Hematopoietic multipotent progenitor cell treated with erythropoietin and hydrocortisone succinate and interleukin-3 and kit ligand, for 4 days (in vitro differentiated cells): Measurements from ENCODE around the gene HSPA1A.
"Not testable (repeated sequence)": the region's sequence is repeated elsewhere in the genome, so short reads cannot be mapped to it uniquely, and the experiment has no call there.

Experiments
- DNase-seq: peaks from one replicate; pipeline ENCODE4 v3.0.0-alpha.2; 2015

Gene HSPA1A

GRCh38 chr6:31781244-31782125 is 33.9 kb upstream of the HSPA1A start:
- DNase-seq, result no peak

DNA sequence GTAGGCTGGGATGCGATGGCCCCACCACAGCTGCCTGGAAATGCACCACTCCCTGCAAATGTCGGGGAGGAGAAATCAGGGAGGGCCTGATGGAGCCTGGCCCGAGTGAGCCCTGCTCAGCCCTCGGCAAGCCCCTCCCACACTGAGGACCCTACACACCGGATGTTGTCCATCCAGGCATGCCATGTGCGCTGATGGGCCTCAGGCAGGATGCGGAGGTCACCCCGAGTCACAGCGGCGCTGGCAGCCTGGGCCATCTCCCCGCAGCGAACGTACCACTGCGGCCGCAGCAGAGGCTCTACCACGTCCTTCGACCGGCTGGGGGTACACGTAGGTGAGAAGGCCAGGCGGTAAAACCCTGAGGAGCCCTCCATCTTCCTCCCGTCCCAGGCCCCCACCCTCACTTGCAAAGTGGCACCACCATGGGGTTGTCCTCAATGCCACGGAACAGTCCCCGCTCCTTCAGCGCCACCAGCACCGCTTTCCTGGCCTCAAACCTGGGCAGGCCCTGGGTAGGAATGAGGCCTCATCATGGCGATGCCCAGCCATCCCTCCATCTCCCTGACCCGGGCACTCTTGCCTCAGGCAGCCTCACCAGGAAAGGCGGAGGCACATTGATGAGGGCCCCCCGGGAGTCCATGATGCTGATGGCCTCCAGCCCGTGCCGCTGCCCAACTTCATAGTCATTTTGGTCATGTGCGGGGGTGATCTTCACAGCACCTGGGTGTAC is 33.1 kb upstream of the HSPA1A start:
- DNase-seq, result no peak

DNA sequence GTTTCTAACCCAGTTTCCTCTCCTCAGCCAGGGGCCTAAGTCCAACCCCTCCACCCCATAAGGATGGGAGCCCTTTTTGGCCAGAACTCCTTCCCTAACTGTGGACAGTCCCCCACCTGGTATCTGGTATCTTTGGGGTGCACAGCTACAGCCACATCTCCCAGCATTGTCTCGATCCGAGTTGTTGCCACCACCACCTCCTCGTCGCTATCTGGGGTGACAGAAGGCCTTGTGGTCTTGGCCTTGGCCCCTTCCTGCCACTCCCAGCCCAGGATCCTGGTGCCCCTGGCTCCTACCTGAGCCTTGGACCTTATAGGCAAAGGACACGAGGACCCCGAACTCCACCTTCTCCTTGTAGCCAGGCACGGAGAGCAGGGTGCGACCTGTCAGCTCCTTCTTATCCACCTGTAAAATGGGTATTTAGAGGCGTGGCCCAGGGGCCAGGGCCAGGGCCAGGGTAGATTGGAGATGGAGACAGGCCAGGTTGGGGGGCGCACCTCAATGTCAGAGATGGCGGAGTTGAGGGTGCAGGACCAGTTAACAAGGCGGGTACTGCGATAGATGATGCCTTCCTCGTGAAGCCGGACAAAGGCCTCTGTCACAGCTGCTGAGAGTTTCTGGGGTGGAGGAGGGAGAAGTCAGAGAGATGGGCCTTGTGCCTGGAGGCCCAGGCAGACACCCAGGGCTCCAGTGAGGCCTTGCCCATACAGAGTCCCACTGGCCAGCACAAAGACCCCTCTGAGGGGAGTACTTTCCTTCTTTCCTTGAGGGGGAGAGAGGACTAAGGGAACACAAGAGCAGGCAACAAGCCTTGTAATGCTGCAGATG is 31.0 kb upstream of the HSPA1A start:
- DNase-seq, result peak; percentile 48

- DNase-seq, result no peak
These were observed 29.9 kb upstream of the HSPA1A start for GRCh38 chr6:31785475-31785874.

- peak; percentile 84 for DNase-seq
These were observed 23.8 kb upstream of the HSPA1A start for GRCh38 chr6:31791324-31792089.

DNA sequence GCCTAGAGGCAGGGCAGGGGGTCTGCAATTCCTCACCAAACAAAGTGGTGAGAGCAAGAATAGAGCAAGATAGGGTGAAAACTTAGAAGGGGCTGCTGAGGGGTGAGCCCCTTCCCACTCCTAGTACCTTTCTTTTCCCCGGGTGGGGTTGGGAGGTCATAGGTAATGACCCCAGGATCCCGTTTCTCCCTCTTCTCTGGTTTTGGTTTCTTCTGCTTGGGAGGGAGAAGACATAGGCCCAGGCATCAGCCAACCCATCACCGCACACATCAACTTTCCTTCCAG is 23.3 kb upstream of the HSPA1A start:
- no peak for DNase-seq

GRCh38 chr6:31792761-31793171 is 22.6 kb upstream of the HSPA1A start:
- DNase-seq, result peak; percentile 41

- not testable (repeated sequence) for DNase-seq
These were observed 21.5 kb upstream of the HSPA1A start for GRCh38 chr6:31793927-31794245.

- peak; percentile 64 for DNase-seq
These were observed 21.0 kb upstream of the HSPA1A start for GRCh38 chr6:31794294-31794865.

DNA sequence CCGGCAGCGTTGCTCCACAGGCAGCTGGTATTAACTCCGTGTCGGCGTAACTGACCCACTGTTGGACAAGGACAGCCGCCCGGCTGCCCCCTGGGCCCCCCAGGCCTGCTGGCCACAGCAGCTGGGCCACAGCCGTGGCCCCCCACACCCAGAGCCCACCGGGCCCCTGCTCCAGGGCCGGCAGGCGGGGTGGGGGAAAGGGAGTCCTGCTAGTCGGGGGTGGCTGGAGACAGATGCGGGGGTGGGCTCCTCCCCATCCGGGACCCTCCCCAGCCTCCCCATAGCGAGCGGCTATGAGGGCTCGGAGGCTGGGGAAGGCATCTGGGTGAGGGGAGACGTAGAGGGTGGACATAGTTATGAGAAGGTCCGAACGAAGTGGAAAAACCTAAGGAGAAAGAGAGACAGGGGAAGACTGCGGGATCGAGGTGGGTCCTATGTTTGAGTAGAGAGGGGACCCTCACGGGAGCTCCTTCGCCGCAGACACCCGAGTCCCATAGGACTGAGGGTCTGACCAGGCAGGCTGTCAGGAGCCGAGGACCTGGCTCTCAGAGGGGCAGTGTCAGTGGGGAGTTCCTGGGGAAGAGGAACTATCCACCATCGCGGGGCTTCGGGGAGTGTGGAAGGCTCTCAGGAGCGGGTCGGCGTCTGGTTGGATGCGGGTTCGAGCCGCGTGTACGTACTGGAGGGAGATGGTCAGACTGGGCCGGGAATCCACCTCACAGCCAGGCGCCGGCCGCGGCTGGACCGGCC is 20.3 kb upstream of the HSPA1A start:
- no peak for DNase-seq

DNA sequence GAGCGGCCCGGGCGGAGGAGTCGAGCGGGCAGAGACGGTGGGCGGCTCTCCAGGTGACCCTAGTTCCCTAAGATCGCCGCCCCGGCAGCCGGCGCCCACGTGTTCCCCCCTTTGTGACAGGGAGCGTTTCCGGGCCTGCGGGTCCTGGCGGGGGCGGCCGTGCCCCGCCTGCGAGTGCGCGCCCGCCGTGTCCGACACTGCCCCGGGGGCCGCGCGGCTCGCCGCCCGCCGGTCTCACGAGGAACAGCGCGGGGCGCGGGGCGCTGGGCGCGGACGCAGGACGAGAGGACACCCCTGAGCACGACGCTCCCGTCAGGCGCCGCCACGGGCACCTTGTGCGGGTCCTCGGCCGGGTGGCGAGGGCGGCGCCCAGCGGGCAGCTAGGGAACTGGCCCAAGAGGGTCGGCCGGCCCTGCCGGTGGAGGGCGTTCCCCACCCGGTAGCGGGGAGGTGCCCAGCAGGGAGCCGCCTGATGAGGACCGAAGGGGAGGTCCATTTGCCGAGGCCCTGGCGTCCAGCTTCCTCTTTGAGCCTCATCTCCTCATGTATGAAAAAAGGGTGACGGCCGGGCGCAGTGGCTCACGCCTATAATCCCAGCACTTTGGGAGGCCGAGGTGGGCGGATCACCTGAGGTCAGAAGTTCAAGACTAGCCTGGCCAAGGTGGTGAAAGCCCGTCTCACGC is 19.6 kb upstream of the HSPA1A start, which contains the start of gene VARS1:
Gene VARS1, minus strand, starts transcription at position 137 of the 683 bp plus-strand sequence. CDS start 535 bp downstream, outside the sequence.
- peak; percentile 97 for DNase-seq

- DNase-seq, result no peak
These were observed 18.4 kb upstream of the HSPA1A start for GRCh38 chr6:31796993-31797385.

- peak; percentile 46 for DNase-seq
These were observed 17.8 kb upstream of the HSPA1A start for GRCh38 chr6:31797588-31797987.

DNA sequence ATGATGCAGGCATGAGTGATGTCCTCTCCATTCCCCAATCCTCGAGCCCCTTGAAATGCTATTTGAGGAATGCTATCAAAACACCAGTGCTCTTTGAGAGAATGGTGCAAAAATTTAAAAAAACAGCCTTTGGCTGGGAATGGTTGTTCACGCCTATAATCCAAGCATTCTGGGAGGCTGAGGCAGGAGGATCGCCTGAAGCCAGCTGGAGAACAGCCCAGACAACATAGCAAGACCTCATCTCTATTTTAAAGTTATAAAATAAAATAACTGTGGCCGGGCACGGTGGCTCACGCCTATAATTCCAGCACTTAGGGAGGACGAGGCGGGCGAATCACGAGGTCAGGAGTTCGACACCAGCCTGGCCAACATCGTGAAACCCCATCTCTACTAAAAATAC is 15.6 kb upstream of the HSPA1A start:
- DNase-seq, result no peak

- DNase-seq, result not testable (repeated sequence)
These were observed 14.1 kb upstream of the HSPA1A start for GRCh38 chr6:31801031-31801927.

DNA sequence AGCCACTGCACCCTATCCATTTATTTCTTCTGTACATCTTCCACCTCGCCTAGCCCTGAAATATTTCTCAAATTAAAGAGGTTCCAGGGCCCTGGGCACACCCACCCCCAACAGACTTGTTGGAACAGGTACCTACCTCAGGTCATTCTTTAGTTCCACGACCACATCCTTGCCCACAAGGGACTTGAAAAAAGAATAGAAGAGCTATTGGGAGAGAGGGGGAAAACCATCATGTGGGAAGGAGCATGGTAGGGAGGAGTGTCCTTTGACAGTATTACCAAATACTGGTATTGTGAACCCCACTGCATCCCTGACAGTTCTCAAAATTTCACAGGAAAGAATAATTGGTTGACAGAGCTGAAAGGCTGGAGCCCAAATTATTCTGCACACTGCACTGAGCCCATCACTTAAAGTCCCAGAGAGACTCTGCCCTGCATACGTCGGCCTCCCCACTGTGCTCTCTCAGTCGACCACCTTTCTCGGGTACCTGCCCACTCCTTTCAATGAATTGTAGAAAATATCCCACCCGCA is 9.3 kb upstream of the HSPA1A start:
- DNase-seq, result no peak

- DNase-seq, result peak; percentile 99
These were observed 8.7 kb upstream of the HSPA1A start, which contains the start of gene LSM2 for GRCh38 chr6:31806470-31807272. Gene LSM2, minus strand, starts transcription at chr6:31806966. Its CDS starts 209 bp downstream, at chr6:31806757.

- DNase-seq, result not testable (repeated sequence)
These were observed 6.7 kb upstream of the HSPA1A start for GRCh38 chr6:31808599-31808998.

- DNase-seq, result no peak
These were observed 3.7 kb upstream of the HSPA1A start for GRCh38 chr6:31811645-31812044.
